Right ventricle myocardium superior (tissue), 1 donor: ENCODE results near the gene RAB11A. TPM values are rescaled to one million over a fixed set of nuclear protein-coding genes. Genes with fewer than 3 reads are reported as not detected.
A peak's percentile ranks its signal among the peaks of the same experiment; 100 is the strongest.

Experiments
- ATAC-seq: fragments of 200-7000 bp; cut with Tn5 transposase; one replicate; pipeline ENCODE4 v1.9.1; 2020; ENCODE audit warnings: mild to moderate bottlenecking; ENCODE audit not compliant: poor library complexity
- DNase-seq: peaks from one replicate; pipeline ENCODE4 v3.0.0-alpha.2; 2020
- intact Hi-C: fragments of 100-400 bp; cut with DNase I; formaldehyde crosslinking; loops from one replicate; pipeline ENCODE4 v1.11.2; 2022
- long read RNA-seq: library from polyadenylated mRNA; unstranded; transcript quantifications from one replicate; pipeline ENCODE4 v2.0.0, GENCODE V29; 2021
- total RNA-seq: library from RNA; stranded (reverse); fragmentation: NEBNext Ultra II Directional; extraction: Animal tissue kit (Norgen Biotek cat#: 25700); gene quantifications from one replicate; pipeline ENCODE4 v1.2.1, GENCODE V29; 2021
- donor health status: DM: no; HTN: yes; CAD: no; lungs with severe emphysema.

Gene RAB11A
- total RNA-seq, result 142 TPM
- long read RNA-seq, full-length matches to known transcripts, result 111 of 119 reads
- long read RNA-seq, partial matches to known transcripts, result 2 of 119 reads
- long read RNA-seq, other reads (novel, unspliced or antisense), result 6 of 119 reads

DNA sequence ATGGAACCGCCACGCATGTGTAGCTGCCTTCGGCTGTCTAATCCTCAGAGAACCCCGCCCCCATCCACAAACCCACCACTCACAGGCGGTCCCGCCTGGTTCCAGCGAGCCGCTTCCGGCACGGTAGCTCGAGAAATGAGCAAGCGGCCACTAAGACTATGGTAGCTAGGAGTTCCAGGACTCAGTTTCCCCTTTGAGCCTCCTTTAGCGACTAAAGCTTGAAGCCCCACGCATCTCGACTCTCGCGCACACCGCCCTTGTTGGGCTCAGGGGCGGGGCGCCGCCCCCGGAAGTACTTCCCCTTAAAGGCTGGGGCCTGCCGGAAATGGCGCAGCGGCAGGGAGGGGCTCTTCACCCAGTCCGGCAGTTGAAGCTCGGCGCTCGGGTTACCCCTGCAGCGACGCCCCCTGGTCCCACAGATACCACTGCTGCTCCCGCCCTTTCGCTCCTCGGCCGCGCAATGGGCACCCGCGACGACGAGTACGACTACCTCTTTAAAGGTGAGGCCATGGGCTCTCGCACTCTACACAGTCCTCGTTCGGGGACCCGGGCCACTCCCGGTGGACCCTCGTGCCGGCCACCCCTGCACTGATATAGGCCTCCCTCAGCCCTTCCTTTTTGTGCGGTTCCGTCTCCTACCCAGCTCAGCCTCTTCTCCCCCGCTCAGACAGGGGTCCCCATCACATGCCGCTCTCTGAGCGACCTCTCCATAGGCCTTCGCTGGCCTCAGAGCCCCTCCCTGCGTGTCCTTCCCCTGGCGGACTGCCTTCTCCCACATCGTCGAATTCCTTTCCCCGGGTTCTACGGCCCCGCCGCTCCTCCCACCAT, at the start of gene RAB11A:
Gene RAB11A (plus strand): TSS at position 366 of the 828 bp plus-strand sequence. CDS start 95 bp downstream, at position 461.
- peak; percentile 98 for DNase-seq
- intact Hi-C loops, result no loop called here
- ATAC-seq, result peak; percentile 99

DNA sequence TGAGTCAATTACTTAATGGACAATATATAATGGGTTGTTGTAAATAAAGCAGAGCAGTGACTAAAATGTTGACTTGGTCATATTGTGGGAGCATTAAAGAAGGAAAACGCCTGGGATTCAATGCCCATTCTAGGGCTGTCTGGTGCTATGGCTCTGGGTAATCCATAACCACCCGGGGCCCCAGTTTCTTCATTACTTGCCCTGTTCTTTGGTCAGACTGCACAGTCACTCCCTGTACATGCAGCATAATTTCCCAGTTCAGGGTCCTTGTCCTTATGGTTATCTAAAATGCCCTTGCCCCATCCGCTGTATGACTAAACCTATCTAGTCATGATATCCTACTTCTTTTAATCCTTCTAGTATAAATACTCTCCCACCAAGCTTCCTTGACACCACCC, 49.7 kb upstream of the RAB11A start:
- DNase-seq, result no peak
- intact Hi-C loops, result no loop called here
- no peak for ATAC-seq

DNA sequence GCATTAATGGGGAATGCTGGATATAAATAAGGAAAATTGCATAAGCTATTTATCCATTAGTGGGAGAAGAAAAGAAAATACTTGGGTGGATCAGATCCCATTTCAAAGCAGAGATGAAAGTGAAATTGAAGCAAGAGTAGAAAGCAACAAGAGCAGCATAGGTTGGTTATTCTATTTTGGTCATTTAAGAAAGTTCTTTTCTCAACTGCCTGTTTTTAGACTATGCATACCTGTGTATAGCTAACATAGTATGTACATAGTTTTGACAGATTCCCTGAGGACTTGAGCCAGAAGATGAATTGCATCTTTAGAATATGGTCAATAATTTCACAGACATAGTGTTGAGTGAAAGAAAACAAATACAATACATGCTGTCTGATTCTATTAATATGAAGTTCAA, 48.2 kb upstream of the RAB11A start:
- intact Hi-C loops, result no loop called here
- DNase-seq, result no peak
- no peak for ATAC-seq

DNA sequence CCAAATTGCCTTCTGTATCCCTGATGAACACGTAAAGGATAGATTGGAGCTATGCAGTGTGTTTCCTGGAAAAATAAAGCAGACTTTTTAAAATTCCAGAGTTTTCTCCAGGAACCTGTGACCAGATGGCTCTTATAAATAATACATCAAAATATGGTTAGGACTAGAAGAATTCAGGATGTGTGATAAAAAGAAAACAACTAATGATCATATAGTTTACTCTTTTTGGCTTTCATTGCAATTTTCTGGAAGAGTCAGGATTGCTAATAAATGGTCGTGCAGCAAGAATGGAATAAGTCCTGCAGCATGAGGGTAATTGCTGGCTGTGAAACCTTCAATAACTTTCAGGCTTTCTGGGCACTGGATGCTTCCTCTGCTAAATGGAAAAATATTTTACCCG, 47.0 kb upstream of the RAB11A start:
- DNase-seq, result no peak
- intact Hi-C loops, result no loop called here
- ATAC-seq, result no peak

DNA sequence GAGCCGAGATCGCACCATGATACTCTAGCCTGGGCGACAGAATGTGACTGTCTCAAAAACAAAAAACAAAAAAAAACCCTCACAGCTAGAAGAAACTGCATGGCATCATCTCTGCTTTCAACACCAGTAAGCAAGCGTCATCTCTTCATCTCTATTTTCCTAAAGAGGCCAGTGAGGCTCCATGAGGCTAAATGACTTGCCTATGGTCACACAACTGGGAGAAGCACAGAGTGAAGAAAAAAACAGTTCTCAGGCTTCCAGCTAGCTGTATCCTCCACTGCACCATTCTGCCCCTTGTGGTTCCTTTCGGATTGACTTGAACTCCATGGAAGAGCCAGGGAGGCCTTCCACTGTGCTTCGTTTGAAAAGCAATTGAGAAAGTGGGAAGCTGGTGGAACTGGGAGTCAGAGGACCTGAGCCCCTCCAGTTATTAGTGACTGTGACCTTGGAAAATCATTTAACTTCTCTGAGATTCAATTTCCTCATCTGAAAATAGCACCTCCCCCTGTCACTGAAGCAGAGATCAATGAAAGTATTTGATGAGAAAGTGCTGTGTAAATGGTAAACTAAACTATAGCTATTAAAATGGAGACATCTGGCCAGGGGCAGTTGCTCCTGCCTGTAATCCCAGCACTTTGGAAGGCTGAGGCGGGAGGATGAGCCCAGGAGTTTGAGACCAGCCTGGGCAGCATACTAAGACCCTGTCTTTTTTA, 45.1 kb upstream of the RAB11A start:
- DNase-seq (no peak), ATAC-seq (peak; percentile 94)
- intact Hi-C loops, result no loop called here

DNA sequence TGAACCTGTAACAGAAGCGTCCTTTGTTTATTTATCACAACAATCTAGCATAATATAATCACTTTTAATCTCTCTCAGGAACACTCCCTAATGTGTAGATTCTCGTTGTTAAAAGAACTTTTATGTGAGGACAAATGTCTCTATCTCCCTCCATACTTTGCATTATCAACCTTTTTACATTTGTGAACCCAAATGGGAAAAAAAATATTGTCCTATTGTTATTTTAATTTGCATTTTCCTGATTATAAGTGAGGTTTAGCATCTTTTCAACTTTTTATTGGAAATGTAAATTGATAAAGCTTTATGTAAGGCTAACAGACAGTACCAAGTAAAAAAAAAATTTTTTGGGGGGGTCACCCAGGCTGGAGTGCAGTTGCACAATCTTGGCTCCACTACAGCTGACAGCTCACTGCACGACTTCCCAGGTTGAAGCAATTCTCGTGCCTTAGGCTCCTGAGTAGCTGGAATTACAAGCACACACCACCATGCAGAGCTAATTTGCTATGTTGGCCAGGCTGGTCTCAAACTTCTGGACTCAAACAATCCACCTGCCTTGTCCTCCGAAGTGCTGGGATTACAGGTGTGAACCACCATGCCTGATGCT, 44.2 kb upstream of the RAB11A start:
- DNase-seq, result no peak
- intact Hi-C loops, result no loop called here
- peak; percentile 75 for ATAC-seq

DNA sequence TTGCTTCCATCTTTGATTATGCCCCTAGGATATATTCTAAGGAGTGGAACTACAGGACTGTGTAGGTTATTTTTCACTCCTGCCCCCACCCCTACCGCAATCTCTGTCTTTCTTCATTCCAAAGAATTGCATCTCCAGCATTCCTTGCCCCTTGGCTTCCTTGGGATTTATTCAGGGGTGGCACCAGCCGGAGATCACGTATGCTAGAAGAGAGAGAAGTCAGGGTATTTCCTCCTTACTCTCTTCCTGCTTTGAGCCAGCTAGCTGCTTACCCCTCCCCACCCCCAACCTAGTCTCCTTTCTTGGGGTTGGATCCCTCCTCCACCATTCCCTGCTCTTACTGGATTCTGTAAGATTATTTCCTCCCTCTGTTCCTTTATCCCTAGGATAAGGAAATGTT, 42.2 kb upstream of the RAB11A start:
- ATAC-seq (no peak), DNase-seq (no peak)
- intact Hi-C loops, result no loop called here

DNA sequence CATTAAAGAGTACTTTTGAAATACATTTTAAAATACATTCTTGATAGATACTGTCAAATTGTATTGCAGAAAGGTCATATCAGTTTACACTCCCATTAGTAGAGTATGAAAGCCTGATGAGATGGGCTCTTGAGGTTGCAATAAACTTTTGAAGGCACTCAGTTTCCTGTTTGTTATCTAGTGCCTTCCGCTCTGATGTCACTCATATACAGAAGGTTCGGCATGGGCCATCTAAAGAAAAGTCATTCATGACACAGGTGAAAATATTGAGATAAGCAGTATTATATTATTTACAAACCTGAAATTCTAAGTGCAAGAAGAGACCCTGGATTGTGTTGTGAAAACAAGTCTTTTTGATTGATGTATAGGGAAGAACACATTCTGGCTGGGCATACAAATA, 40.7 kb upstream of the RAB11A start:
- DNase-seq (no peak), ATAC-seq (no peak)
- intact Hi-C loops, result no loop called here

DNA sequence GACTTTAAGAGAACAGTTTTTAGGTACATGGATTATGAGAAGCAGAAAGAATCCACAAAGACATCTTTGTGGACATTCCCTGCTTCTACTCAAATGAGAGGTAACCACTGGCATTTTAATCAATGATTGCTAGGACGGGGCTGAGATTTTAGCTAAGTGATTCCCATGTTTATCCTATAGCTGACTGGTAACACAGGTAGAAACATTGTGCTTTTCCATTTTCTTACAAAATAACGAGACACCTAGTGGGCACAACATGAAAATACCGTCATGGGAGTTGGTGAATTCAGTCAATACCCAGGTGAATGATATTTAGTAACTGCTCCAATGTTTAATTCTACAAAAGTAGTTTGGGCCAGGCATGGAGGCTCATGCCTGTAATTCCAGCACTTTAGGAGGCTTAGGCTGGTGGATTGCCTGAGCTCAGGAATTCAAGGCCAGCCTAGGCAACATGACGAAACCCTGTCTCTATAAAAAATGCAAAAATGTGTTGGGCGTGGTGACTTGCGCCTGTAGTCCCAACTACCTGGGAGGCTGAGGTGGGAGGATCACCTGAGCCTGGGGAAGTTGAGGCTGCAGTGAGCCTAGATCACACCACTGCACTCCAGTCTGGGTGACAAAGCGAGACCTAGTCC, 40.0 kb upstream of the RAB11A start:
- ATAC-seq (no peak), DNase-seq (no peak)
- intact Hi-C loops, result no loop called here

DNA sequence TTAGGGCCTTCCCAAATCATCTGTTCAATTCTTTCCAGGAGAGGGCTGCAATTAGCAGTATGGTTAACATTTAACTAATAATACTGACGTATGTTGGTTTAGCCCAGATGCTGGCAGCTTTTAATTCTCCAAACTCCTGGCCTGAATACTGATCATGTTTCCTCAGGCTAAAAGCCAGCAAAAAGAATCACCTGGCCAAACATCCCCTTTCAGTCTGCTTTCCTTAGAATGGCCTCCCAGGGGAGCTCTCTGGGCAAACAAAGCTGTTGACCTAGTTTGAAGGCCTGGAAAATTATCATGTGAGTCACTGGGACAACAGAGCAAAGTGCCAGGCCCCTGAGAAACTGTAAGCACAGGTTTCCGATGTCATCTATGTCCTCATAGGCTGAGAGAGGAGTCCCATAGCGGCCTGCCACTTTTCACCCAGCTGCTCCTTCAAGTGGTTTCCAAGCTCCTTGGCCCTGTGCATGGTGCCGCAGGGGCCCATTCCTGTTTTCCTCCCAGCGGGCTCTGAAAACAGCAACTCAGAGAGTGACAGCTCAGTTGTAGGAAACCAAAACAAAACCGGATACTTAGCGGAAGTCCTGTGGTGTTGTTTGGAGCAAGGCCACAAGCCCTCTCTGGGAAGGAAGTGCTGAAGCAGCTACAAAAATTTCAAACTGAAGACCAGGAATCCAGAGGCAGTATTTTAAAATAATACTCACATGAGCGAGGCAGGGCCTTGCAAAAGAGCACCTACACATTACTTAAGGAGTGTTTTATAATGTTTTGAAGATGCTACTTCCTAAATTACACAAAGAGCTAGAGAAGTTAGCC, 36.5 kb upstream of the RAB11A start:
- DNase-seq, result peak; percentile 84
- intact Hi-C loops, result no loop called here
- peak; percentile 94 for ATAC-seq

DNA sequence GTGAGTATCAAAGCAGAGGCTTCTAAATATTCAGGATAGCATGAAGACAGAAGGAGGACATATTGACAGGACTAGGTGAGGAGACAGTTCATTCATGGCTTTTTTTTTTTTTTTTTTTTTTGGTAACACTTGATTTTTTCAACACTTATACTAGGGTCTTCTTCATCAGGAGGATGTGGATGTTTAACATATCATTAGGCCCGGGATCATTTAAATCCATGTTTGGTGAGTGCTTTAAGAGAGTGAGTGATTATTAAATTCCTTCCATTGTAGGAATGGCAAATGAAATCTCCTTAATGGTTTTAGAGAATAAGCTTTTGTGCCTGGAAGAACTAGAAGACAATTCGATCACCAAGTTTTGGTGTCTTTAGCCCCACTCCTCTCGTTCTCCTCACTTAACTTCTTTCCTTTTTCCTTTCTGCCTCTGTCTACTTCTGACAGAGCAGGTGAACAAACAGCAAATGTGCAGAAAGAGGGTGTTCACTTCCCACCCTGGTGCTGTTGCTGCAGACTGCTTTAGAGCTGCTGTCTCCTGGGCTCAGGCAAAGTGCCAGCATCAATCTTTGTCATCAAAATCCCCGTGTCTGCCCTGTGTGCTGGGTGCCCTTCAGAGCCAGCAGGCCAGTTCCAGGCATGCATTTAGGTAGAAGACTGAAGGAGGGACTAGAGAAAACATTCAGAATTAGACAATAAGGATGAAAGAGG, 35.6 kb upstream of the RAB11A start:
- DNase-seq (peak; percentile 51), ATAC-seq (peak; percentile 18)
- intact Hi-C loops, result no loop called here

DNA sequence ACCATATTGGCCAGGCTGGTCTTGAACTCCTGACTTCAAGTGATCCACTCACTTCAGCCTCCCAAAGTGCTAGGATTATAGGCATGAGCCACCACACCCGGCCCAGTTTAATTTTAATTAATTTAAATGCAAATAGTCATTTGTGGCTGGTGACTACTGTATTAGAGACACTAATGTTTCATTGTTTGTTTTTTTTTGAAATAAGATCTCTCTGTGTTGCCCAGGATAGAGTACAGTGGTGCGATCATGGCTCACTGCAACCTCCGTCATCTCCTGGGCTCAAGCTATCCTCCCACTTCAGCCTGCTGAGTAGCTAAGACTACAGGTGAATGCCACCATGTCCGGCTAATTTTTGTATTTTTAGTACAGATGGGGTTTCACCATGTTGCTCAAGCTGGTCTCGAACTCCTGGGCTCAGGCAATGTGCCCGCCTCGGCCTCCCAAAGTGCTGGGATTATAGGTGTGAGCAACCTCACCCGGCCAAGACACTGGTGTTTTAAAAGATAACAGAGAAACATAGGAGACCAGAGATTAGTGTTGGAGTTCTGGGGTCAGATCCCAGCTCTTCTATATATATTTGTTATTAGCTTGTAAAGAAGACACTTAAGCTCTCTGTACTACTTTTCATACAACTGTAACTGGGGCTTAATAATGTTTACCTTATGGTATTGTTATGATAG, 34.5 kb upstream of the RAB11A start:
- intact Hi-C loops, result no loop called here
- DNase-seq (no peak), ATAC-seq (no peak)

DNA sequence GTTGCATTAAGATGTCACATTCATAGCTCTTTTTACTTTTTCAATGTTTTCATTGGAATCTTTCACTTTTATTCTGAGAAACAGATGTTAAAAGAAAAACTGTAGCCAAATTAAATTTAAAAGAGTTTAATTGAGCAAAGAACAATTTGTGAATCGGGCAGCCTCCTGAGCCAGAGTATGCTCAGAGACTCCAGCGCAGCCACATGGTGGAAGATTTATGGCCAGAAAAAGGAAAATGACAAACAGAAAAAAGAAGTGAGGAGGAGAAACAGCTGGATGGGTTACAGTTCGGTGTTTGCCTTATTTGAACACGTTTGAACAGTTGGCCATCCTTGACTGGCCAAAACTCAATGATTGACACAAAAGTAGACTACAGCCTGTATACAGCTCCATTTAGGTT, 33.8 kb upstream of the RAB11A start:
- ATAC-seq (no peak), DNase-seq (no peak)
- intact Hi-C loops, result no loop called here

DNA sequence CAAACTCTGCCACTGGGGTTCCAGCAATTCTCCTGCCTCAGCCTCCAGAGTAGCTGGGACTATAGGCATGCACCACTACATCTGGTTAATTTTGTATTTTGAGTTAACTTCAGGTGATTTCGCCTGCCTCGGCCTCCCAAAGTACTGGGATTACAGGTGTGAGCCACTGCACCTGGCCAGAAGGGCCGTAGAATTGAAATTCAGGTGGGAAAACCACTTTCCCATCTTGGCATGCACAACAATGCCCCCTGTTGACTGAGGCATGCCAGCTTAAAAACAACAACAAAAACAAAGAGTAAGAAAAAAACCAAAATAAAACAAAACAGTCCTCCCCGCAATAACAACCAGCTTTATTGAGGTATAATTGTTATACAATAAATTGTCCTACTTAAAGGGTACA, 32.6 kb upstream of the RAB11A start:
- no peak for DNase-seq
- intact Hi-C loops, result no loop called here

DNA sequence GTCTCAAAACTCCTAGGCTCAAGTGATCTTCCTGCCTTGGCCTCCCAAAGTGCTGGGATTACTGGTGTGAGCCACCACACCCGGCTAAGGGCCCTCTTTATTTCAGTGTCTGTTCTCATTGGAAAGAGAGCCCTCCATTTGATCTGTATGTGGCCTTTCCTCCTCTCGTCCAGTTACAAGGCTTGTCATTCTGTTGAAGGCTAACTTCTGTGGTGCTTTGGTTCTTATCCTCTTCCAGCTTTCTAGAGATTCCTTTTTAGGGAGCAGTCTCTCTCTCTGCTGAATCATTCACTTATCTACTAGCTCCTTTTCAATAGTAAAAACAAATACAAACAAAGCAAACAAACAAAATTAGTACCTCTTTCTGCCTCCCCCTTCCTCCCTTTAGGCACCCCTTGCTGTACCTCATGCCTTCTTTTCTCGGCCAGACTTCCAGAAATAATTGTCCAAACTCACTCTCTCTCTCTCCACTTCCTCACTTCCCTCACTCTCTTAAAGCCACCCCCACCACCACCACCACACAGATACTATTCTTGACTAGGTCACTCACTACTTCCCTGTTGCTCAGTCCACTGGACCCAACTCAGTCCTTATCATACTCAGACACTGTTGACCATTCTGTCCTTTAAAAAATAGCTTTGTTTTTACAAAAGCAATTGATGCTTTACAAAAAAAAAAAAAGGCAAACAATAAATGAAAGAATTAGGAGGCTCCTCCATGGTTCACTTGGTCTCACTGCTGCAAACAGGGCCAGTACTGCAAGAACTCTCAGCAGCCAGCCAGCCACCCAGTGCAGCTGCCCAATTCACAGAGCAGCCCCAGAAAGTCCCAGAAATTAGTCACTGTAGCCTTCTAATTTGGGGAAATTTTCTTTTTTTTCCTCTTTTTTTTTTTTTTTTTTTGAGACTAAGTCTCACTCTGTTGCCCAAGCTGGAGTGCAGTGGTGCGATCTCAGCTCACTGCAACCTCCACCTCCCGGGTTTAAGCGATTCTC, 31.7 kb upstream of the RAB11A start:
- DNase-seq (no peak), ATAC-seq (no peak)
- intact Hi-C loops, result no loop called here

More for the DNA sequence above, 32.6 kb upstream of the RAB11A start:
- no peak for ATAC-seq

DNA sequence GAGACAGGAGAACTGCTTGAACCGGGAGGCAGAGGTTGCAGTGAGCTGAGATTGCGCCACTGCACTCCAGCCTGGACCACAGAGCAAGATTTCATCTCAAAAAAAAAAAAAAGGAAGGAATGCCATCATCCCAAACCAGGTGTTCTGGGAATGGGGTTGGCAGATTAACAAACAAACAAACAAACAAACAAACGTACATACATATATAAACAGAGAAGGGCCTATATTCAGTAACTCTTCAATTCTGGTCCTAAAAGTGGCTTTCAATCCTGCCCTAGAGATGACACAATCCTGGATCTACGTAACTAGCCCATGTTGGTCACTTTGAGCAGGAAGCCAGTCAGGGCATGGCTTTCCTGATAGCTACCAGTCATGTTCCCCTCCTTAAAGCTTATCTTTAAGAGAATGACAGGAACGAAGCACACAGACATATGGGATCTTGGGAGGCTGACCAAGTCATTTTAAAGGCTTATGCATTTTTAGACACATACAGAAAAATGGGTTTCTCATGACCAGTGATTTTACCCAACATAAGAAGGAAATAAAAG, 29.9 kb upstream of the RAB11A start:
- intact Hi-C loops, result no loop called here
- DNase-seq (no peak), ATAC-seq (no peak)
